ENCODE results near the gene B4GALT4. TPM values are rescaled to one million over a fixed set of nuclear protein-coding genes. Genes with fewer than 3 reads are reported as not detected.

Gene B4GALT4
- total and polyA plus RNA-seq, 2 of the 8 experiments (the other 6 are each of a cell fraction or from before 2014, with no cell fraction given), result 14.6 to 44.7 TPM

GRCh38 chr3:119230745-119231144 lies 9.9 kb downstream of the B4GALT4 start:
- Histone ChIP-seq H4K8ac (ENCODE audit: extremely low read depth, insufficient read depth, low read length) (no peak overlapping the region), H3K9ac (replicated peaks in 1 of 4; ENCODE audit: extremely low read depth in 1 of 4, low read depth in 3 of 4, low read length in 3 of 4) (no peak overlapping the region), H3K23ac (ENCODE audit: insufficient read length) (no peak overlapping the region), H3K9me3 (ENCODE audit: insufficient read depth in 2 of 2, low read depth in 1 of 2, low read length in 1 of 2) (no peaks in the 10 kb centered on the region), H3K23me2 (ENCODE audit: low read depth, low read length) (no peaks in the 10 kb centered on the region), H2AFZ (ENCODE audit: low read length) (no peak overlapping the region), H3K79me2 (ENCODE audit: control insufficient read depth in 1 of 2, insufficient read depth in 2 of 2, low read length in 2 of 2) (peaks cover 4 to 24% of the 10 kb centered on the region in 2 experiments; a peak in 2 of 4 replicates), H3K27ac (ENCODE audit: low read depth, low read length) (no peak overlapping the region), H2BK120ac (replicated peaks; ENCODE audit: low read depth, low read length) (no peak overlapping the region), H2BK20ac (ENCODE audit: low read length) (no peak overlapping the region), H2BK15ac (ENCODE audit: low read length) (no peak overlapping the region), H3K18ac (ENCODE audit: extremely low read depth, low read length) (no peak overlapping the region), H3K27me3 (replicated peaks in 1 of 4; ENCODE audit: control insufficient read depth in 3 of 4, extremely low read depth in 1 of 4, insufficient read depth in 3 of 4, low read length in 3 of 4) (no peaks in the 10 kb centered on the region), H3K4me2 (ENCODE audit: insufficient read depth in 1 of 2, low read depth in 2 of 2, low read length in 2 of 2) (no peak overlapping the region), H4K20me1 (replicated peaks in 1 of 2; ENCODE audit: control insufficient read depth in 1 of 2, insufficient read depth in 2 of 2, low read length in 2 of 2) (peaks cover 0 to 5% of the 10 kb centered on the region in 2 experiments), H3K56ac (replicated peaks; ENCODE audit: insufficient read length, low read depth, low read length) (no peak overlapping the region), H3K4me3 (ENCODE audit: extremely low read depth in 1 of 4, insufficient read depth in 2 of 4, low read depth in 3 of 4, low read length in 4 of 4) (no peak overlapping the region), H4K91ac (replicated peaks; ENCODE audit: insufficient read length, low read length) (no peak overlapping the region), H3K79me1 (ENCODE audit: low read depth, low read length) (peaks cover 7% of the 10 kb centered on the region; the same call in 1 of the 2 replicates), H3K36me3 (ENCODE audit: control insufficient read depth in 2 of 4, insufficient read depth in 4 of 4, low read length in 3 of 4) (peaks cover 24 to 99% (median 64%) of the 10 kb centered on the region in 4 experiments), H3K4ac (replicated peaks; ENCODE audit: insufficient read length, low read depth, low read length) (no peak overlapping the region), H4K5ac (ENCODE audit: insufficient read length, low read depth, low read length) (no peak overlapping the region), H3K14ac (ENCODE audit: insufficient read length) (no peak overlapping the region), H2BK12ac (ENCODE audit: low read depth, low read length) (no peak overlapping the region), H2BK5ac (ENCODE audit: low read depth, low read length) (no peak overlapping the region), H2AK5ac (ENCODE audit: low read depth, low read length) (no peak overlapping the region), H3K4me1 (replicated peaks in 1 of 4; ENCODE audit: control insufficient read depth in 3 of 4, insufficient read depth in 4 of 4, low read length in 3 of 4) (no peaks in the 10 kb centered on the region)
- POLR2A ChIA-PET (ENCODE audit: partially characterized antibody), result interaction anchor here (1.8 kb wide), 1 partner anchor 9 kb away, joined by 8 read pairs; the partner anchor contains the start of gene B4GALT4
- DNase-seq (ENCODE audit: low read depth in 1 of 2, low spot score in 2 of 2) (no peak), FAIRE-seq (no peak)
- TF ChIP-seq RXRA (IDR thresholded peaks at IDR 0.05; ENCODE audit: insufficient read depth, low read depth, low read length) (no peak), SP1 (IDR thresholded peaks at IDR 0.05; ENCODE audit: low read depth, low read length) (no peak), SUZ12 (IDR thresholded peaks at IDR 0.05; ENCODE audit: low read length) (no peak), SP2 (IDR thresholded peaks at IDR 0.05; ENCODE audit: low read length) (no peak), POU5F1 (IDR thresholded peaks at IDR 0.05; ENCODE audit: low read depth, low read length) (no peak), SIX5 (IDR thresholded peaks at IDR 0.05; ENCODE audit: low read depth, low read length) (no peak), KDM1A (IDR thresholded peaks at IDR 0.05; ENCODE audit: borderline replicate concordance, low read length) (no peak), TAF7 (optimal IDR thresholded peaks at IDR 0.05; ENCODE audit: borderline replicate concordance, low read depth, low read length) (no peak), CTCF (IDR thresholded peaks at IDR 0.05; ENCODE audit: control extremely low read depth in 1 of 3, insufficient read depth in 1 of 3, low read depth in 1 of 3, low read length in 3 of 3) (no peak), CHD2 (IDR thresholded peaks at IDR 0.05; ENCODE audit: low read length) (no peak), SIN3A (conservative IDR thresholded peaks at IDR 0.05 in 1 of 2, IDR thresholded peaks at IDR 0.05 in 1 of 2; ENCODE audit: low read depth in 1 of 2, low read length in 2 of 2) (no peak)
- CTCF ChIA-PET (ENCODE audit: partially characterized antibody), result interaction anchor here (0.7 to 3.7 kb wide), 3 partner anchors 9 to 27 kb away, joined by 3 to 13 read pairs (median 7); partner anchors contain the start of gene B4GALT4
